Muscle layer of colon (tissue), 2 donors: Measurements from ENCODE around the gene TMEM39B.
"Not testable (repeated sequence)": the region's sequence is repeated elsewhere in the genome, so short reads cannot be mapped to it uniquely, and the experiment has no call there.

Experiments used
- H3K27ac ChIP-seq: one replicate; pipeline ENCODE4 v1.7.0; 2013; ENCODE audit warnings: low read depth, mild to moderate bottlenecking, low read length, moderate library complexity
- H3K27me3 ChIP-seq, 2 donors: one replicate each; pipeline ENCODE4 v1.7.0; 2013; ENCODE audit warnings: low read length in 2 of 2, mild to moderate bottlenecking in 2 of 2; ENCODE audit not compliant: insufficient read depth in 2 of 2, control insufficient read depth in 1 of 2
- H3K36me3 ChIP-seq: one replicate; pipeline ENCODE4 v1.7.0; 2013; ENCODE audit warnings: mild to moderate bottlenecking, low read length; ENCODE audit not compliant: insufficient read depth
- H3K4me1 ChIP-seq: one replicate; pipeline ENCODE4 v1.7.0; 2013; ENCODE audit warnings: mild to moderate bottlenecking, low read length; ENCODE audit not compliant: insufficient read depth
- H3K4me3 ChIP-seq, 2 donors: one replicate each; pipeline ENCODE4 v1.7.0; 2013; ENCODE audit warnings: low read length in 2 of 2, low read depth in 1 of 2, mild to moderate bottlenecking in 1 of 2, moderate library complexity in 1 of 2
- H3K9ac ChIP-seq: one replicate; pipeline ENCODE4 v1.7.0; 2013; ENCODE audit warnings: low read length
- H3K9me3 ChIP-seq: one replicate; pipeline ENCODE4 v1.7.0; 2013; ENCODE audit warnings: mild to moderate bottlenecking, low read length
- donor health status: abdominal sarcoma.
- donor health status: Adenocarcinoma of cecum.

TMEM39B gene

GRCh38 chr1:32115496-32115895 lies 42.8 kb downstream of the TMEM39B start:
- no peak overlapping the region for H3K4me3 ChIP-seq
- H3K36me3 ChIP-seq, result no peaks in the 10 kb centered on the region
- H3K27ac ChIP-seq, result no peak overlapping the region
- peaks cover 25% of the 10 kb centered on the region for H3K4me1 ChIP-seq
- no peaks in the 10 kb centered on the region for H3K27me3 ChIP-seq
- H3K9me3 ChIP-seq, result no peaks in the 10 kb centered on the region
- no peak overlapping the region for H3K9ac ChIP-seq

GRCh38 chr1:32116531-32116930 lies 43.8 kb downstream of the TMEM39B start:
- Histone ChIP-seq H3K27ac (no peak overlapping the region), H3K4me1 (peaks cover 23% of the 10 kb centered on the region)

GRCh38 chr1:32122151-32122550 lies 49.4 kb downstream of the TMEM39B start:
- no peaks in the 10 kb centered on the region for H3K36me3 ChIP-seq
- no peaks in the 10 kb centered on the region for H3K9me3 ChIP-seq
- H3K9ac ChIP-seq, result no peak overlapping the region
- no peak overlapping the region for H3K27ac ChIP-seq
- peaks cover 16% of the 10 kb centered on the region for H3K4me1 ChIP-seq
- no peak overlapping the region for H3K4me3 ChIP-seq
- no peaks in the 10 kb centered on the region for H3K27me3 ChIP-seq

More at GRCh38 chr1:32116531-32116930, 43.8 kb downstream of the TMEM39B start:
- H3K4me3 ChIP-seq, result no peak overlapping the region
- H3K9me3 ChIP-seq, result no peaks in the 10 kb centered on the region
- no peak overlapping the region for H3K9ac ChIP-seq
- no peaks in the 10 kb centered on the region for H3K36me3 ChIP-seq
- H3K27me3 ChIP-seq, result no peaks in the 10 kb centered on the region

- not testable (repeated sequence) for H3K27ac ChIP-seq, H3K9me3 ChIP-seq, H3K27me3 ChIP-seq, H3K36me3 ChIP-seq, H3K9ac ChIP-seq, H3K4me3 ChIP-seq
- H3K4me1 ChIP-seq, result peaks cover 19% of the 10 kb centered on the region
These were observed 50.6 kb downstream of the TMEM39B start for GRCh38 chr1:32123361-32123760.

- H3K27me3 ChIP-seq, result no peaks in the 10 kb centered on the region
- H3K9ac ChIP-seq, result no peak overlapping the region
- no peak overlapping the region for H3K27ac ChIP-seq
- H3K4me3 ChIP-seq, result no peak overlapping the region
- H3K4me1 ChIP-seq, result peaks cover 19% of the 10 kb centered on the region
- no peaks in the 10 kb centered on the region for H3K36me3 ChIP-seq
- H3K9me3 ChIP-seq, result no peaks in the 10 kb centered on the region
These were observed 52.6 kb downstream of the TMEM39B start for GRCh38 chr1:32125313-32125712.

GRCh38 chr1:32126770-32127169 lies 54.0 kb downstream of the TMEM39B start:
- Histone ChIP-seq H3K9me3 (no peaks in the 10 kb centered on the region), H3K4me1 (peaks cover 9% of the 10 kb centered on the region), H3K36me3 (no peaks in the 10 kb centered on the region), H3K4me3 (no peak overlapping the region), H3K27ac (no peak overlapping the region), H3K9ac (no peak overlapping the region), H3K27me3 (no peaks in the 10 kb centered on the region)

GRCh38 chr1:32127409-32128198 lies 54.9 kb downstream of the TMEM39B start:
- Histone ChIP-seq H3K36me3 (no peaks in the 10 kb centered on the region), H3K4me3 (no peak overlapping the region), H3K9ac (no peak overlapping the region), H3K27ac (no peak overlapping the region), H3K27me3 (no peaks in the 10 kb centered on the region), H3K9me3 (no peaks in the 10 kb centered on the region), H3K4me1 (peaks cover 9% of the 10 kb centered on the region)

- H3K36me3 ChIP-seq, result no peaks in the 10 kb centered on the region
- H3K4me1 ChIP-seq, result peaks cover 9% of the 10 kb centered on the region
- H3K9me3 ChIP-seq, result no peaks in the 10 kb centered on the region
- H3K9ac ChIP-seq, result no peak overlapping the region
- no peaks in the 10 kb centered on the region for H3K27me3 ChIP-seq
- H3K4me3 ChIP-seq, result no peak overlapping the region
- H3K27ac ChIP-seq, result no peak overlapping the region
These were observed 55.7 kb downstream of the TMEM39B start for GRCh38 chr1:32128479-32128878.

- Histone ChIP-seq H3K4me3 (no peak overlapping the region), H3K27ac (no peak overlapping the region), H3K4me1 (peaks cover 9% of the 10 kb centered on the region), H3K36me3 (no peaks in the 10 kb centered on the region), H3K27me3 (no peaks in the 10 kb centered on the region), H3K9ac (no peak overlapping the region), H3K9me3 (no peaks in the 10 kb centered on the region)
These were observed 56.2 kb downstream of the TMEM39B start for GRCh38 chr1:32128964-32129363.

- H3K27ac ChIP-seq, result not testable (repeated sequence)
These were observed 61.2 kb downstream of the TMEM39B start for GRCh38 chr1:32133950-32134280.

GRCh38 chr1:32137111-32137510 lies 64.4 kb downstream of the TMEM39B start:
- H3K4me3 ChIP-seq, result no peak overlapping the region
- H3K4me1 ChIP-seq, result peaks cover 10% of the 10 kb centered on the region
- H3K36me3 ChIP-seq, result no peaks in the 10 kb centered on the region
- H3K9ac ChIP-seq, result no peak overlapping the region
- H3K27ac ChIP-seq, result no peak overlapping the region
- H3K27me3 ChIP-seq, result no peaks in the 10 kb centered on the region
- H3K9me3 ChIP-seq, result no peaks in the 10 kb centered on the region

More at GRCh38 chr1:32133950-32134280, 61.2 kb downstream of the TMEM39B start:
- not testable (repeated sequence) for H3K4me1 ChIP-seq, H3K9ac ChIP-seq, H3K4me3 ChIP-seq, H3K36me3 ChIP-seq, H3K27me3 ChIP-seq, H3K9me3 ChIP-seq

- no peaks in the 10 kb centered on the region for H3K9me3 ChIP-seq
- no peaks in the 10 kb centered on the region for H3K36me3 ChIP-seq
- no peak overlapping the region for H3K9ac ChIP-seq
- H3K4me3 ChIP-seq, result no peak overlapping the region
- H3K4me1 ChIP-seq, result peaks cover 20% of the 10 kb centered on the region
- H3K27me3 ChIP-seq, result no peaks in the 10 kb centered on the region
- H3K27ac ChIP-seq, result no peak overlapping the region
These were observed 66.2 kb downstream of the TMEM39B start for GRCh38 chr1:32138965-32139364.
